Measurements from ENCODE around the gene FOXF1. TPM values are rescaled to one million over a fixed set of nuclear protein-coding genes. Genes with fewer than 3 reads are reported as not detected.
A peak's percentile ranks its signal among the peaks of the same experiment; 100 is the strongest.

Gene FOXF1
- total and polyA plus RNA-seq, 4 donors, result 12.2 to 34.4 (median 19.1) TPM

DNA sequence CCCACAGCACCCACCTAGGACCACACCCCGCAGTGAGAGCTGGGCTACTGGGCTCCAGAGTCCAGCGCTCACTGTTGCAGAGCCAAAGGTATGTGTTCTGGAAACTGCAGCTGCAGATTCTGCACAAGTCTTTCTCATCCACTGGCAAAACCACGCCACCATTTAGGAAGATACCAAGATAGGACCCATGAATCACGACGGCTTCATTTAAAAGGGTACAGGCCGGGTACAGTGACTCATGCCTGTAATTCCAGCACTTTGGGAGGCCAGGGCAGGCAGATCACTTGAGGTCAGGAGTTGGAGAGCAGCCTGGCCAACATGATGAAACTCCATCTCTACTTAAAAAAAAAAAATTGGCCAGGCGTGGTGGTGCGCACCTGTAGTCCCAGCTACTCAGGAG lies 18.8 kb downstream of the FOXF1 start:
- H3K9me3 ChIP-seq (ENCODE audit: control insufficient read depth in 4 of 4, insufficient read depth in 3 of 4, low read length in 3 of 4), result no peaks in the 10 kb centered on the region
- no peak overlapping the region for H3K9ac ChIP-seq (ENCODE audit: insufficient read depth in 1 of 2, low read length in 2 of 2)
- ATAC-seq (ENCODE audit: insufficient read depth, low FRiP score), result no peak
- H3K4me3 ChIP-seq, result no peak overlapping the region
- H3K27me3 ChIP-seq (ENCODE audit: control insufficient read depth in 3 of 3, insufficient read depth in 3 of 3, low read length in 2 of 3), result no peaks in the 10 kb centered on the region
- H3K4me1 ChIP-seq (ENCODE audit: control insufficient read depth in 5 of 5, insufficient read depth in 5 of 5, low read length in 5 of 5), result peaks cover 0 to 17% (median 8%) of the 10 kb centered on the region in 5 donors
- TF ChIP-seq, protein P1, sequence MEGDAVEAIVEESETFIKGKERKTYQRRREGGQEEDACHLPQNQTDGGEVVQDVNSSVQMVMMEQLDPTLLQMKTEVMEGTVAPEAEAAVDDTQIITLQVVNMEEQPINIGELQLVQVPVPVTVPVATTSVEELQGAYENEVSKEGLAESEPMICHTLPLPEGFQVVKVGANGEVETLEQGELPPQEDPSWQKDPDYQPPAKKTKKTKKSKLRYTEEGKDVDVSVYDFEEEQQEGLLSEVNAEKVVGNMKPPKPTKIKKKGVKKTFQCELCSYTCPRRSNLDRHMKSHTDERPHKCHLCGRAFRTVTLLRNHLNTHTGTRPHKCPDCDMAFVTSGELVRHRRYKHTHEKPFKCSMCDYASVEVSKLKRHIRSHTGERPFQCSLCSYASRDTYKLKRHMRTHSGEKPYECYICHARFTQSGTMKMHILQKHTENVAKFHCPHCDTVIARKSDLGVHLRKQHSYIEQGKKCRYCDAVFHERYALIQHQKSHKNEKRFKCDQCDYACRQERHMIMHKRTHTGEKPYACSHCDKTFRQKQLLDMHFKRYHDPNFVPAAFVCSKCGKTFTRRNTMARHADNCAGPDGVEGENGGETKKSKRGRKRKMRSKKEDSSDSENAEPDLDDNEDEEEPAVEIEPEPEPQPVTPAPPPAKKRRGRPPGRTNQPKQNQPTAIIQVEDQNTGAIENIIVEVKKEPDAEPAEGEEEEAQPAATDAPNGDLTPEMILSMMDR (IDR thresholded peaks at IDR 0.05; ENCODE audit: control extremely low read depth, extremely low read depth), result no peak
- peaks cover 0 to 12% (median 0%) of the 10 kb centered on the region in 4 donors for H3K36me3 ChIP-seq (ENCODE audit: control insufficient read depth in 4 of 4, insufficient read depth in 4 of 4, low read length in 4 of 4)
- no peak for DNase-seq
- H3K27ac ChIP-seq (ENCODE audit: low read depth in 1 of 2, low read length in 1 of 2), result no peak overlapping the region
- WGBS, 2 donors, result 83 to 94% methylated on average over 8 of the region's 8 CpGs

DNA sequence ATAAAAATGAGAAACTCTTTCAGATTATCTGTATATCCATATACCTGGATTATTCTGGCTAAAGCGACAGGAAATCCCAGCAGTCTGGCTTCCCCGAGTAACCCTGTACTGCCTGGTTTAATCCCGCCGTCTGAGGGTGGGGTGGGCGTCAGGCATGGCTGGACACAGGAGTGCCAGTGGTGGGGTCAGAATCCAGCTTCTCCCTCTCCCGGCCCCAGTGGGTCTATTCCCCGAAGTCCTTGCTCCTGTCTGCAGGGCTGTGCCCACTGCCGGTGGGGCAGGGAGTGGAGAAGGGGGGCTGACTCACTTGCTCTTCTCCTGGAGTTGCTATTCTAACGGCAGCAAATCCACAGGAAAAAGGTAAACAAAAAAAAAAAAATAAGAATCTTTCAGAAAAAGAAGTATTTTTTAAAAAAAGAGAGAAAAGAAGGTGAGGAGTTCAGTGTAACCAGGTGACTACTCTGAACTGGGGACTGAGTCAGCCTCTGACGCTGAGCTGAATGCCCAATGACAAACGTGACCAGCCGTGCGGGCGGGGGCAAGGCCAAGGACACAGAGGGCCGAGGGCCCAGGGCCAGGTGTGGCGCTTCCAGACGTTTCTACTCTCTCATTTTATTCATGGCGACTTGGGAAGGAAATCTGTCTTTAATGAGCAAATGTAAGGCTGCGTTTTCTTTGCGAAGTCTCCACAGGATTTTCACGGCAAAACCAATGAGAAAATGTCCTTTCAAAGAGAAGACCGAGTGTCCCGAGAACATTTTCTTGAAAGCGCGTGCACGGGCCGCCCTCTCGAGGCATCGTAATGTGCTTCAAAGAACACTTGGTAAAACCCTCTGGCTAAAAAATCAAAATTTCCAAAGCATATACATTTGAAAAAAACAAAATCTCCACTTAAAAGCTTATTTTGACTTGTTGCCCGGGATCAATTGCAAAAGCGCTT lies 20.2 kb downstream of the FOXF1 start:
- no peak for DNase-seq

DNA sequence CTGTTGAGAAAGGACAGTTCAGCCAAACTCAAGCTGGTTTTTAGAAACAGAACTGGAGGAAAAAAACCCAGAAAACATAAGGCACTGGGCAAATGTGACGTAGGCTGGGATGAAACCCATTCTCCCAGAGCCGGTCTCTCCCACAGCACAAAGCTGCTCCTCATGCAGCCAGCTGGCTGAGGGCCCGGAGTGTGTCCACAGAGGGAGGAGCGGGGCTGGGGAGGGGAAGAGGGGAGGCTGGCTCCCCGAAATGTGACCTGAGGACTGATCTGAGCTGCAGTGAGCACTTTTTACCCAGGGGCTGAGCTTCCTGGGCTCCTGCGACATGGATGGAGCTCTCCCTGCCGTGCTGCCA lies 20.8 kb downstream of the FOXF1 start:
- Histone ChIP-seq H3K27me3 (ENCODE audit: control insufficient read depth in 3 of 3, insufficient read depth in 3 of 3, low read length in 2 of 3) (no peaks in the 10 kb centered on the region), H3K27ac (ENCODE audit: low read depth in 1 of 2, low read length in 1 of 2) (peak overlapping the region in 1 of 2 donors; percentile 2), H3K4me1 (ENCODE audit: control insufficient read depth in 5 of 5, insufficient read depth in 5 of 5, low read length in 5 of 5) (peaks cover 0 to 17% (median 8%) of the 10 kb centered on the region in 5 donors), H3K36me3 (ENCODE audit: control insufficient read depth in 4 of 4, insufficient read depth in 4 of 4, low read length in 4 of 4) (peaks cover 0 to 12% (median 0%) of the 10 kb centered on the region in 4 donors), H3K9me3 (ENCODE audit: control insufficient read depth in 4 of 4, insufficient read depth in 3 of 4, low read length in 3 of 4) (no peaks in the 10 kb centered on the region), H3K4me3 (no peak overlapping the region), H3K9ac (ENCODE audit: insufficient read depth in 1 of 2, low read length in 2 of 2) (no peak overlapping the region)
- WGBS, 2 donors, result 83 to 85% methylated on average over 7 of the region's 7 CpGs
- TF ChIP-seq, protein P1 (IDR thresholded peaks at IDR 0.05; ENCODE audit: control extremely low read depth, extremely low read depth), result no peak
- peak; percentile 90 to 97 (median 95) for DNase-seq
- no peak for ATAC-seq (ENCODE audit: insufficient read depth, low FRiP score)

More for the DNA sequence above, 20.2 kb downstream of the FOXF1 start:
- H3K27ac ChIP-seq (ENCODE audit: low read depth in 1 of 2, low read length in 1 of 2), result no peak overlapping the region
- H3K4me3 ChIP-seq, result no peak overlapping the region
- WGBS, 2 donors, result 86 to 91% methylated on average over 31 of the region's 31 CpGs
- peak overlapping the region in 1 of 2 donors; percentile 42 for H3K9ac ChIP-seq (ENCODE audit: insufficient read depth in 1 of 2, low read length in 2 of 2)
- peaks cover 0 to 12% (median 0%) of the 10 kb centered on the region in 4 donors for H3K36me3 ChIP-seq (ENCODE audit: control insufficient read depth in 4 of 4, insufficient read depth in 4 of 4, low read length in 4 of 4)
- ATAC-seq (ENCODE audit: insufficient read depth, low FRiP score), result no peak
- H3K27me3 ChIP-seq (ENCODE audit: control insufficient read depth in 3 of 3, insufficient read depth in 3 of 3, low read length in 2 of 3), result no peaks in the 10 kb centered on the region
- no peaks in the 10 kb centered on the region for H3K9me3 ChIP-seq (ENCODE audit: control insufficient read depth in 4 of 4, insufficient read depth in 3 of 4, low read length in 3 of 4)
- H3K4me1 ChIP-seq (ENCODE audit: control insufficient read depth in 5 of 5, insufficient read depth in 5 of 5, low read length in 5 of 5), result peaks cover 0 to 17% (median 8%) of the 10 kb centered on the region in 5 donors
- TF ChIP-seq, protein P1 (IDR thresholded peaks at IDR 0.05; ENCODE audit: control extremely low read depth, extremely low read depth), result no peak

Measured in lung (tissue), 12 donors.